CD4-positive, alpha-beta T cell treated with Interferon gamma for 1 hour (primary cell): ENCODE results near the gene PDE8A.

Experiments used
- DNase-seq: peaks from one replicate; pipeline ENCODE4 v3.0.0-alpha.2; 2020

Gene PDE8A

GRCh38 chr15:85041230-85041629 is 59.6 kb downstream of the PDE8A start:
- no peak for DNase-seq

DNA sequence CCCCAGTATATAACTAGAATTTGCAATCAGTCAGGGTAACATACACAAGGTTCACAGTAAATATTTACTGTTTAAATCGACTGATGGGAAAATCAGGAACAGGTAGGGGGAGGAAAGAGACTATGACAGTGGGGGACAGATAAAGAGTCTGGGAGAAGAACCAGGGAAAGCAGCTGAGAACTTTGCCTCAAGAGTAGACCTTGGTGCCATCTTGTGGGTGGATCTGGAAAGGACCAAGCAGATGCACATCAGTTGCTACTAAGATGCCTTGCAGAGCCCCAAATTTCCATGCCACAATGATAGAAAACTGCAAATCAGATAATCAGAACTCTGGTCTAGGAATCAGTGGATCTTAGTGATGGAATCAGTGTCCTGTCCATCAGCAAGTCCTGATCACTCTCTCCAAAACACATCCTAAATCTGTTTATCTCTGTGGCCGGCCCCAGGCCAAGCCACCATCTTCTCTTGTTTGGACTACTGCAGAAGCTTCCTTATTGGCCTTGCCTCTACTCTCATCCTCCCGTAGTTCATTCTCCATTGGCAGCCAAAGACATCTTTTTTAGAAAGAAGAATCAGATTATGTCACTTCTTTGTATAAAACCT is 62.7 kb downstream of the PDE8A start:
- peak; percentile 35 for DNase-seq

GRCh38 chr15:85044894-85045293 is 63.2 kb downstream of the PDE8A start:
- DNase-seq, result no peak

GRCh38 chr15:85045615-85046014 is 64.0 kb downstream of the PDE8A start:
- DNase-seq, result no peak

- DNase-seq, result no peak
Measured at GRCh38 chr15:85047271-85047948, 65.8 kb downstream of the PDE8A start.

GRCh38 chr15:85048430-85048829 is 66.8 kb downstream of the PDE8A start:
- no peak for DNase-seq

GRCh38 chr15:85049805-85050204 is 68.1 kb downstream of the PDE8A start:
- DNase-seq, result no peak

DNA sequence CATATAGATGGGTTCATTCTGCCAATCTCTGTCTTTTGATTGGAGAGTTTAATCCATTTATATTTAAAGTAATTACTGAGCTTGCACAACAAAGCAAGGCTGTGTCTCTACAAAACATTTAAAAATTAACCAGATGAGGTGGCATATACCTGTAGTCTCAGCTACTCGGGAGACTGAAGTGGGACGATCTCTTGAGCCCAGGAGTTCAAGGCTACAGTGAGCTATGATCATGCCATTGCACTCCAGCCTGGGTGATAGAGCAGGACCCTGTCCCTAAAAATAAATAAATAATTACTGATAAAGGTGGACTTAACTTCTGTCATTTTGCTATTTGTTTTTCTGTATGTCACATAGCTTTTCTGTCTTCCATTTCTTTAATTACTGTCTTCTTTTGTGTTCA is 78.1 kb downstream of the PDE8A start:
- DNase-seq, result no peak

DNA sequence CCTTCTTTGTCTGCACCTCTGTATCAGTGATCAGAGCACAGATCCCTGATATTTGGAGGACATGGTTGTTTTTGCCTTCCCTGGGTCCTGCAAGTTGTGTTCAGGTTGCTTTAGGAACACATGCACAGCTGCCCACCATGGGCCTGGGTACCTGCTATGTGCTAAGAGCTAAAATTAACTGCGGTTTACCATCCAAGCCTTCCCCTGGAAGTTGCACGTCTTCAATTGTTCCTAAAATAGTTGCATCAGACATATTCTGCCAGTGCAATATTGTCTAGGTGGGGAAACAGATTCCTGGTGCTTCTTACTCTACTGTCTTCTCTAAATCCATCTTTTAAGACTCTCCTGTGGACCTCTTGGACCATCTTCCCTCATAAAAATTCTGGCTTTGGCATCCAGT is 80.9 kb downstream of the PDE8A start:
- DNase-seq, result no peak

DNA sequence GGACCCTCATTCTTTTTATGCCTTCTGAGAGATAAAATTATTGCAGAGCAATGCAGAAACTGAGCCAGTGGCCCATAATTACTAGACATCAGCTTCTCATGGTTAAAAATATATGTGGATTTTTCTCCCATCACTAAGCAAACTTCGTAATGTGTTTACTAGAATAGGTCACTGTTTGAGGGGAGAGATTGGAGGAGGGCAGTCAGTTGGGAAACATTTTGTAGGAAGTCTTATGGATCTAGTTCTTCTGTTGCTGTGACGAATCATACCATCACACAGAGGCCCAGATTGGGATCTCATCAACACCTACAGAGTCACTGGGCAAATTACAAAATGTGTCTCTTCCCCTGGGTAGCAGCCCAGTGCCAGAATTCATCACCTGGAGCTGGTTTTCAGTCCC is 81.4 kb downstream of the PDE8A start:
- no peak for DNase-seq

- DNase-seq, result no peak
Measured at GRCh38 chr15:85063522-85064079, 81.9 kb downstream of the PDE8A start.

DNA sequence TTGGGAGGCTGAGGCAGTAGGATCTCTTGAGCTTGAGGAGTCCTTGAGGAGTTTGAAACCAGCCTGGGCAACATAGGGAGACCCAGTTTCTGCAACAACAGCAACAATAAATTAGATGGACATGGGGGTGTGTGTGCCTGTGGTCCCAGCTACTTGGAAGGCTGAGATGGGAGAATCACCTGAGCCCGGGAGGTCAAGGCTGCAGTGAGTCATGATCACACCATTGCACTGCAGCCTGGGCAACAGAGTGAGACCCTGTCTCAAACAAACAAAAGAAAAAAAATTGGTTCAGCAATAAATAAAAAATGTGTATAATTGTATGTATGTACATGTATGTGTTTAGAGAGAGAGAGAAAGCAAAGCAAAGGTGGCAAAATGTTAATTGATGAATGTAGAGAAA is 83.1 kb downstream of the PDE8A start:
- DNase-seq, result no peak

DNA sequence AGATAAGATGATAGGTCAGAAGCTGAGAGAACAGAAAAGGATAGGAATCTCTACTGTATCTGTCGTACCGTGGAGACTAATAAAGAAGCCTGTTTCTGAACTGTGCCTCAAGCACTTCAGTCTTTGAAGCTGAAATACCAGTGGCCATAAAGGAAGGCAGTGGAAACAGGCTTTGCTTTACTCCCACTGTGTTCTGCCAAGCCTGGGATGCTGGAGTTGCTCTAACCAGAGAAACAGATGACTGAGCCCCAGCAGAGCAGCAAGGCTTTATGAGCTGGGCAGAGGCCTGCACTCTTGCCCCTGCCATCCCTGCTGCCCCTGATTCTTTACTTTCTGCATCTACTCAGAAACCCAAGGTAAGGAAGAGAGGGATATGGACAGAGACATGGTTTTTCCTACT is 89.4 kb downstream of the PDE8A start:
- no peak for DNase-seq

- DNase-seq, result no peak
Measured at GRCh38 chr15:85071504-85071903, 89.8 kb downstream of the PDE8A start.

DNA sequence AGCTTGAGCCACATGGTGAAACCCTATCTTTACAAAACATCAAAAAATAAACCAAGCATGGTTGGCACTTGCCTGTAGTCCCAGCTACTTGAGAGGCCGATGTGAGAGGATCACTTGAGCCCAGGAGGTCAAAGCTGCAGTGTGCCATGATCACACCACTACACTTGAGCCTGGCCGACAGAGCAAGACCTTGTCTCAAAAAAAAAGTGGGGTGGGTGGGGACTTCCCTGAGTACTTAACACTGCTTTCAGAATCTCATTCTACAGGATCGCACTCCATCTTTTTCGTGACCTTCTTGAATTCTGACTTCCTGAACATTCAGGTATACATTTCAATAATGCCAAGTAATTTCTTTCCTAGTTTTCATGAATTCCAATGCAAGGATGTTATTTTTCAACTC is 91.3 kb downstream of the PDE8A start:
- no peak for DNase-seq

DNA sequence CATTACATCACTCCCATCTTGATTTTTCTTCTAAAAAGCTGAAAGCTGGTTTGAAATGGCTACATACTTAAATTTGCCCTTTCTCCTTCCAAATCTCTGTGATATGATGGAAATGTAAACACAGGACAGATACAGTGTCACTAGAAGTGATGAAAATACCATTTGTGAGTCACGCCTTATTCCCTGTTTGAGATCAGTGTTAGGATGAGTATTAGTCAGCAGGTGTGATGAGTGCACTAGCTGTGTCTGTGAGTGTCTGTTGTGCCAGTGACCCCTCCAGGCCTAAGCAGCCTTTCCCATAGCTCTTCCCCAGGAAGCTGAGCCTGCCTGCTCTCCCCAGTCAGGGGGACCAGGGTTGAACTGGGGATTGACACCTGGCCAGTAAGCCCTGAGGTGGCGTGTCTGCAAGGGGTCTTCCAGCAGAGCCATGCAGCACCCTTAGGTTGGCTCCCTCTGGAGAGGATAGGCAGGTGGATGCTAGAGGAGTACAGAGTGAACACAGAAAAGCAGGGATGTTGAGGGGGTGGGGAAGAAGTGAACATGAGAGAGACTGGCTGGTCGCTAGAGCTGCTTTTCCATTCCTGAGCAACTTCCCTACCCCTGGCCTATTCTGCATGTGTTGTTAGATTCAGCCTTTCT is 92.0 kb downstream of the PDE8A start:
- no peak for DNase-seq

DNA sequence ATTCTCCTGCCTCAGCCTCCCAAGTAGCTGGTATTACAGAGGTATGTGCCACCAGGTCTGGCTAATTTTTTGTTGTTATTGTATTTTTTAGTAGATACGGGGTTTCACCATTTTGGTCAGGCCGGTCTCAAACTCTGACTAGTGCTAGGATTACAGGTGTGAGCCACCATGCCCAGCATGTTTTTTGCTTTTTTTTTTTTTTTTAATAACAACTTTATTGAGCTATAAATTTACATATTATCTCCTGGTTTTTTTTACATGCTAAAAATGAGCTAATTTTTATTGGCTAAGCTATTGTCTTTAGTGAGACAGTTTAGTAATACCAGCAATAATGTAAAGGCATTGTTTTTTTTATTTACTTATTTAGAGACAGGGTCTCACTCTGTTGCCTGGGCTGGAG is 105.2 kb downstream of the PDE8A start:
- DNase-seq, result no peak

GRCh38 chr15:85088300-85088699 is 106.6 kb downstream of the PDE8A start:
- no peak for DNase-seq

DNA sequence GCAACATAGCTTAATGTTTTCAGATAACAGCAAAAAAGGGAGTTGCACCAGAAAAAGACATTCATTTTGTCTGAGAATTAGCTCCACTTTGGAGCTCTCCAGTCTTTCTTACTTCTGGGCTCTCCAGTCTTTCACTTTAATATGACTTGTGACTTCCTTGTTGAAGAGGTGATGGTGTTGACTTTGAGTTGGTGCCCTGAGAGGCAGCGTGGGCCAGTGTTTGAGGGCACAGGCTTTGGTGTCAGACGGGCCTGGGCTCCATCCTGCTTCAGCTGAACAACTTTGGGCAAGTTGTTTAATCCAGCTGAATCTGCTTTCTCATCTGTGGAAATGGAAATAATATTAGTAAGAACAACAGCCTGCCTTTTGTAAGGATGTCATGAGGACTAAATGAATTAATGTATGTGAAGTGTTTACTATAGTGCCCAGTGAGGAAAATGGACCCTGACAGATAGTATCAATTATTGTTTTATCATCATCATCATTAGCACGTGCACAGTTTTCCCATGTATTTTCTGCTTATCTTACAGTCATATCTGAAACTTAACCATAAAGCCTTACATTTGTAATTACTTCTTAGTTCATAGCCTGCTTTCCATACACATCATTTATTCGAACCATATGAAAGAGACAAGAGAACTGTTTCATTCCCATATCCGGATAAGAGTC is 108.4 kb downstream of the PDE8A start:
- DNase-seq, result no peak

DNA sequence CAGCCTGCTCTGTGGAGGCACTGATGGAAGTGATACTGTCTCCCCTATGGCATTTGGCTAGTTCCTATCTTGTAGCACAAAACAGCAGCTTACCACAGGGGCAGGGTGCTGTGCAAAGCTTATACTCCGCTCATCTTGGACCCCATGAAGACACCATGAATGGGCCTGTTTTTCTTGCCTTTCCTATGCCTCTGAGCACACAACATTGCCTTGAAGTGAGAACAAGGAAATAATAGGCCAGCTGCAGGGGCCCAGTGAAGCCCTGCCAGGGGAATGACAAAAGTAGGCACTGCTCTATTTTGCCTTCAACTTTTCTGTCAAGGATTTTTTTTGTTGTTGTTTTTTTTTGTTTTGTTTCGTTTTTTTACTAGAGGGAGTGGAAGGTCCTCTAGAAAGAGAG is 110.3 kb downstream of the PDE8A start:
- no peak for DNase-seq

- DNase-seq, result no peak
Measured at GRCh38 chr15:85094685-85095084, 113.0 kb downstream of the PDE8A start.

DNA sequence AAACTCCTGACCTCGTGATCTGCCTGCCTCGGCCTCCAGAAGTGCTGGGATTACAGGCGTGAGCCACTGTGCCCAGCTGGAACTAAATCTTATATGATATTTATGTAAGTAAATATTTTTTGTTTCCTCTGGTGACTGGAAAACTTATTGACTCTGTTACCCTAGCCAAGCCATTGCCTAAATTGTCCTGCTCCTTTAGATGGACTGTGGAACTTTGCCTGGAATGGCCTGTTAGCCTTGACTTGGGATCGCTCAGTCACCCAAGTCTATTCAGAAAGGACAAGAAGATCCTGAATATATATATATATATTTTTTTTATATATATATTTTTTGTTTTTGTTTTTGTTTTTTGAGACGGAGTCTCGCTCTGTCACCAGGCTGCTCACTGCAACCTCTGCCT is 113.9 kb downstream of the PDE8A start:
- no peak for DNase-seq

DNA sequence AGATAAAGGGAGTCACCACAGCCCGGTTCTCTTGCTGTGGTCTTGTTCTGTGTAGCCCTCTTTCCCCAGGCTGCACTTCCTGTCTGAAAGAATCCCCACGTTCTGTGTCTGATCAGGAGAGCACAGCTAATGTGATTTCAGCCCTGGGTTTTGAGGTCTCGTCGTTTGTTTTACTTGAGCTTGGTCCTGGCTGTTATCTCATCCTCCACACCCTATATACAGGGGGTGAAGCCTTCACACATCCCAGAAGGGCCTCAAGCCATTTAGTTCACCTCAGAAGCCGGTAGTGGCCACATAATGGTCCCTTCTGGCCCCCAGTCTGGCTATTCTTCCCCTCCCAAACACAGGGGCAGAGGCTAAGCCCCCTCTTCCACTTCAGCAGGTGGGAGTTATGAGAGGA is 115.6 kb downstream of the PDE8A start:
- DNase-seq, result no peak

- no peak for DNase-seq
Measured at GRCh38 chr15:85097725-85098124, 116.1 kb downstream of the PDE8A start.
